NT2/D1 (cell line): ENCODE measurements around the gene FOXN4.

Source experiments
- YY1 ChIP-seq: IDR thresholded peaks from 2 replicates; pipeline ENCODE4 v1.6.1; 2011; ENCODE audit not compliant: insufficient read length, insufficient read depth
- ZNF274 ChIP-seq: IDR thresholded peaks from 2 replicates; pipeline ENCODE4 v1.6.1; 2011; ENCODE audit warnings: mild to moderate bottlenecking, low read depth, low read length

DNA sequence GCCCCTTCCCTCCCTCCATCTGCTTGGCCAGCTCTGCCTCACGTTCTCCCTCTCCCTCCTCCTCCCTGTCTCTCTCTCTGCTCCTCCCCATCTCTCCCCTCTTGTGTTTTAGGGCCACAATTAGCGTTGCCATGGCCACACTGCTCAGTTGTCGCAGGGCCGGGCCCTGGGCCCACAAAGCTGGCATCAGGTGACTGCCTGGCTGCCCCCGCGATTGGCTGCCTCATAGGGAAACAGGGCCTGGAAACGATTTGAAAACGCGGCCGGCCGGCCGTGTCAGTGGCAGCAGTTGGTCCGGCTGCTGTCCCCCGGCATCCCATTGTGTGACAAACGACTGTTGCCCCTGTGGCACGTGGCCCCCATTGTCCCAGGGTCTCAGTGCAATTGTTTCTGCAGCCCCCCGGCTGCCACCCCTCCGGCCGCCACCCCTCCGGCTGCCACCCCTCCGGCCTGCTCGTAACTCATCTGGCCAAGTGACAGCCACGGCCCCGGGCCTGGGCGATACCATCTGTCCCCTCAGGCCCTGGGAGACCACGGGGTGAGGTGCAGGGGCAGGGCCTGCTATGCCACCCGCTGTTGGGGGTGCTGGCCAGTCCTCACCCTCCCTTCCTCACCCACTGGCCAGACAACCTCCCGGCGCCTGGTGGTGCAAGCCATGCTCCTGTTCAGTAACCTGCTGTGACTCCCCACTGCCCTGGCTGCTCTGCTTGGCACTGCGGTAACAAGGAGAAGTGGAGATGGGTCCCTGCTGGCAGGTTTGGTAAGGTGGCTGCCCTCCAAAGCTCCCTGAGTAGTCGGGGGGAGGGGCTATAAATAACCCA, 17.4 kb downstream of the FOXN4 start:
- TF ChIP-seq YY1 (no peak), ZNF274 (no peak)
